HEK293 (cell line): ENCODE measurements around the gene GTPBP1.

ENCODE experiments used
- CTCF ChIP-seq: fragments of 450-650 bp; formaldehyde crosslinking; IDR thresholded peaks from 2 replicates; pipeline ENCODE4 v1.5.1; 2016; ENCODE audit warnings: missing biosample characterization, missing genetic modification characterization
- REST ChIP-seq: fragments of 450-650 bp; formaldehyde crosslinking; IDR thresholded peaks from 2 replicates; pipeline ENCODE4 v1.5.1; 2016; ENCODE audit warnings: missing biosample characterization, missing genetic modification characterization
- ZBTB49 ChIP-seq: fragments of 450-650 bp; formaldehyde crosslinking; IDR thresholded peaks from 2 replicates; pipeline ENCODE4 v1.5.1; 2016; ENCODE audit warnings: missing biosample characterization, missing genetic modification characterization, low read depth
- ZFP37 ChIP-seq: fragments of 450-650 bp; formaldehyde crosslinking; IDR thresholded peaks from 2 replicates; pipeline ENCODE4 v1.5.1; 2016; ENCODE audit warnings: missing biosample characterization, missing genetic modification characterization
- ZNF112 ChIP-seq: fragments of 450-650 bp; formaldehyde crosslinking; IDR thresholded peaks from 2 replicates; pipeline ENCODE4 v1.5.0; 2017; ENCODE audit warnings: missing biosample characterization, missing genetic modification characterization
- ZNF155 ChIP-seq: fragments of 450-650 bp; formaldehyde crosslinking; IDR thresholded peaks from 2 replicates; pipeline ENCODE4 v1.5.1; 2016; ENCODE audit warnings: missing biosample characterization, missing genetic modification characterization
- ZNF184 ChIP-seq: fragments of 450-650 bp; IDR thresholded peaks from 2 replicates; pipeline ENCODE4 v1.5.1; 2018; ENCODE audit warnings: missing biosample characterization, mild to moderate bottlenecking, missing genetic modification characterization
- ZNF274 ChIP-seq, 2 experiments: fragments of 200-500 bp in 1 of 2; fragments of 450-650 bp in 1 of 2; sonication (Bioruptor generic) in 1 of 2; formaldehyde crosslinking in 1 of 2; IDR thresholded peaks; 2 replicates each; pipeline versions ENCODE4 v1.5.1 to v1.6.1; 2014 to 2016; ENCODE audit warnings: borderline replicate concordance in 1 of 2, inconsistent platforms in 1 of 2, low read length in 1 of 2, missing biosample characterization in 1 of 2, missing genetic modification characterization in 1 of 2
- ZNF292 ChIP-seq: fragments of 450-650 bp; formaldehyde crosslinking; IDR thresholded peaks from 2 replicates; pipeline ENCODE4 v1.5.1; 2016; ENCODE audit warnings: low read depth, missing biosample characterization, missing genetic modification characterization, borderline replicate concordance
- ZNF302 ChIP-seq: fragments of 450-650 bp; formaldehyde crosslinking; IDR thresholded peaks from 2 replicates; pipeline ENCODE4 v1.5.1; 2016; ENCODE audit warnings: missing biosample characterization, missing genetic modification characterization, low read depth
- ZNF549 ChIP-seq: fragments of 450-650 bp; IDR thresholded peaks from 2 replicates; pipeline ENCODE4 v1.5.1; 2018; ENCODE audit warnings: missing biosample characterization, missing genetic modification characterization, mild to moderate bottlenecking, inconsistent platforms, moderate library complexity
- ZNF660 ChIP-seq: fragments of 450-650 bp; IDR thresholded peaks from 2 replicates; pipeline ENCODE4 v1.5.1; 2018; ENCODE audit warnings: missing biosample characterization, mild to moderate bottlenecking, missing genetic modification characterization
- ZNF747 ChIP-seq: fragments of 450-650 bp; formaldehyde crosslinking; IDR thresholded peaks from 2 replicates; pipeline ENCODE4 v1.5.1; 2016; ENCODE audit warnings: missing biosample characterization, missing genetic modification characterization

- TF ChIP-seq CTCF (tag by site-specific recombination): no peak
- no peak for TF ChIP-seq ZNF549 (tag by site-specific recombination)
- no peak for TF ChIP-seq ZNF747 (tag by site-specific recombination)
- TF ChIP-seq ZNF302 (tag by site-specific recombination): no peak
- TF ChIP-seq ZNF155: no peak
- no peak for TF ChIP-seq ZNF660
- TF ChIP-seq ZFP37 (tag by site-specific recombination): no peak
- no peak for TF ChIP-seq ZNF184 (tag by site-specific recombination)
- no peak for TF ChIP-seq ZNF112 (tag by site-specific recombination)
- no peak for TF ChIP-seq ZBTB49 (tag by site-specific recombination)
- TF ChIP-seq ZNF274 (IDR thresholded peaks at IDR 0.05; ENCODE audit: low read length): no peak
- no peak for TF ChIP-seq ZNF274 (tag by site-specific recombination; IDR thresholded peaks at IDR 0.05; ENCODE audit: borderline replicate concordance)
- TF ChIP-seq REST (tag by site-specific recombination): no peak
- TF ChIP-seq ZNF292: no peak
Measured at GRCh38 chr22:38762551-38762983, 56.8 kb downstream of the GTPBP1 start.
